ENCODE data around the gene UBE3A. TPM values are rescaled to one million over a fixed set of nuclear protein-coding genes. Genes with fewer than 3 reads are reported as not detected.

Gene UBE3A
- total RNA-seq, 2 experiments from 2014 or later: 124 to 126 TPM

GRCh38 chr15:25366058-25366457 is 72.8 kb downstream of the UBE3A start:
- TF ChIP-seq, protein P1, sequence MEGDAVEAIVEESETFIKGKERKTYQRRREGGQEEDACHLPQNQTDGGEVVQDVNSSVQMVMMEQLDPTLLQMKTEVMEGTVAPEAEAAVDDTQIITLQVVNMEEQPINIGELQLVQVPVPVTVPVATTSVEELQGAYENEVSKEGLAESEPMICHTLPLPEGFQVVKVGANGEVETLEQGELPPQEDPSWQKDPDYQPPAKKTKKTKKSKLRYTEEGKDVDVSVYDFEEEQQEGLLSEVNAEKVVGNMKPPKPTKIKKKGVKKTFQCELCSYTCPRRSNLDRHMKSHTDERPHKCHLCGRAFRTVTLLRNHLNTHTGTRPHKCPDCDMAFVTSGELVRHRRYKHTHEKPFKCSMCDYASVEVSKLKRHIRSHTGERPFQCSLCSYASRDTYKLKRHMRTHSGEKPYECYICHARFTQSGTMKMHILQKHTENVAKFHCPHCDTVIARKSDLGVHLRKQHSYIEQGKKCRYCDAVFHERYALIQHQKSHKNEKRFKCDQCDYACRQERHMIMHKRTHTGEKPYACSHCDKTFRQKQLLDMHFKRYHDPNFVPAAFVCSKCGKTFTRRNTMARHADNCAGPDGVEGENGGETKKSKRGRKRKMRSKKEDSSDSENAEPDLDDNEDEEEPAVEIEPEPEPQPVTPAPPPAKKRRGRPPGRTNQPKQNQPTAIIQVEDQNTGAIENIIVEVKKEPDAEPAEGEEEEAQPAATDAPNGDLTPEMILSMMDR (IDR thresholded peaks at IDR 0.05): no peak
- POLR2A ChIA-PET: interaction anchor here (1.0 kb wide), 1 partner anchor 11 kb away, joined by 3 read pairs; no protein-coding TSS in a partner anchor
- intact Hi-C loops (cut with DNase I, micrococcal nuclease): no loop called here

DNA sequence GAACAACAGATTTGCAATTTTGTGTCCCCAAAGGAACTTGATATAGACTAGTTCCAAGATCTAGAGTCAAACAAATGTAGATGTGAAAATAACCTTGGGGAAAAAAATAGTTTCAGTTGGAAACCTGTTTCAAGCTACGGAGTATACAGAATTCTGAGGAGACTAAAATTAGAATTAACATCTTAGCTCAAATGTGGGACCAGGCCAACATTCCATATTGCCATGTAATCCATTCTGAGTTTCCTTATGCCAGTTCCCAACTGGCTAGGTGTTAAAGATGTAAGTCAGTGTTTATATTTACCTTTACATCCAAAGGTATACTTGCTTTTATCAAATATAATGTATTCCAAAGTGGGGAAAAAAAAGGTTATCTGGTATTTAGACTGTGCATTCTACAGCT is 76.3 kb downstream of the UBE3A start:
- Histone ChIP-seq H3K27ac (ENCODE audit: low read depth in 1 of 2, low read length in 2 of 2) (no peak overlapping the region), H3K4me1 (ENCODE audit: insufficient read depth, low read length) (no peaks in the 10 kb centered on the region), H3K36me3 (ENCODE audit: insufficient read depth, low read length) (peaks cover 10% of the 10 kb centered on the region), H3K9me3 (ENCODE audit: control insufficient read depth in 1 of 2, insufficient read depth in 1 of 2, low read length in 2 of 2) (peaks cover 0 to 3% of the 10 kb centered on the region in 2 experiments), H3K27me3 (ENCODE audit: control insufficient read depth in 1 of 2, insufficient read depth in 2 of 2, low read length in 2 of 2) (no peaks in the 10 kb centered on the region), H3K4me3 (ENCODE audit: low read length) (no peak overlapping the region)
- H3K9me3 Mint-ChIP-seq: no peaks in the 10 kb centered on the region
- peaks cover 29% of the 10 kb centered on the region for H3K4me1 Mint-ChIP-seq (ENCODE audit: low read depth)
- no peaks in the 10 kb centered on the region for H3K27me3 Mint-ChIP-seq
- intact Hi-C loops (cut with DNase I, micrococcal nuclease): no loop called here
- H3K4me3 Mint-ChIP-seq: no peak overlapping the region
- no peak for DNase-seq
- no peak overlapping the region for H3K27ac Mint-ChIP-seq
- TF ChIP-seq, protein P1 (IDR thresholded peaks at IDR 0.05): no peak
- no peak for ATAC-seq (ENCODE audit: poor library complexity)
- peaks cover 83% of the 10 kb centered on the region for H3K36me3 Mint-ChIP-seq (ENCODE audit: low read depth)
- ChIA-PET POLR2A (no interaction called here), CTCF (interaction anchor here (0.5 to 1.0 kb wide), 3 partner anchors 9 to 232 kb away, joined by 3 to 5 read pairs (median 3); partner anchors contain the start of gene UBE3A)

More at GRCh38 chr15:25366058-25366457, 72.8 kb downstream of the UBE3A start:
- Histone ChIP-seq H3K36me3 (ENCODE audit: insufficient read depth, low read length) (peaks cover 15% of the 10 kb centered on the region), H3K4me3 (ENCODE audit: low read length) (no peak overlapping the region), H3K4me1 (ENCODE audit: insufficient read depth, low read length) (no peaks in the 10 kb centered on the region), H3K9me3 (ENCODE audit: control insufficient read depth in 1 of 2, insufficient read depth in 1 of 2, low read length in 2 of 2) (peaks cover 0 to 3% of the 10 kb centered on the region in 2 experiments), H3K27me3 (ENCODE audit: control insufficient read depth in 1 of 2, insufficient read depth in 2 of 2, low read length in 2 of 2) (no peaks in the 10 kb centered on the region), H3K27ac (ENCODE audit: low read depth in 1 of 2, low read length in 2 of 2) (no peak overlapping the region)
- Mint-ChIP-seq H3K4me1 (ENCODE audit: low read depth) (peaks cover 43% of the 10 kb centered on the region), H3K36me3 (ENCODE audit: low read depth) (peaks cover 82% of the 10 kb centered on the region), H3K27me3 (no peaks in the 10 kb centered on the region), H3K9me3 (no peaks in the 10 kb centered on the region), H3K27ac (no peak overlapping the region), H3K4me3 (no peak overlapping the region)
- DNase-seq (no peak), ATAC-seq (ENCODE audit: poor library complexity) (no peak)
- CTCF ChIA-PET: interaction anchor here (1.0 kb wide), 1 partner anchor 9 kb away, joined by 3 read pairs; no protein-coding TSS in a partner anchor

DNA sequence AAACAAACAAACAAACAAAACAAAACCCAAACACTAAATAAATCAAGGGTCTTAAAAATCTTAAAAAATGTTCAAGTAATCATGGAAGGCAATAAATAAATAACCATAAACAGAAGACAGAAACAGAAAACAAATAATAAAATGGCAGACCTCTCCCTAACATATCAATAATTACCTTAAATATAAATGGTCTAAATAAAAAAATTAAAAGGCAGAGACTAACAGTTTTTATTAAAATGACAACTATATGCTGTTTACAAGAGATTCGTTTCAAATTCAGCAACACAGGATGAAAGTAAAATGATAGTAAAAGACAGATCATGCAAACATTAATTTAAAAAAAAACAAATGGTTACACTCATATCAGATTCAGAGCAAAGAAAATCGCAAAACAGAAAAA is 91.1 kb downstream of the UBE3A start:
- ChIA-PET POLR2A (no interaction called here), CTCF (no interaction called here)
- H3K9me3 ChIP-seq (ENCODE audit: control insufficient read depth in 1 of 2, insufficient read depth in 1 of 2, low read length in 2 of 2): peaks cover 11 to 23% of the 10 kb centered on the region in 2 experiments
- H3K9me3 Mint-ChIP-seq: peaks cover 9% of the 10 kb centered on the region
- no peaks in the 10 kb centered on the region for H3K4me1 ChIP-seq (ENCODE audit: insufficient read depth, low read length)
- H3K4me3 ChIP-seq (ENCODE audit: low read length): no peak overlapping the region
- DNase-seq: no peak
- H3K4me3 Mint-ChIP-seq: no peak overlapping the region
- no peak overlapping the region for H3K27ac Mint-ChIP-seq
- H3K27ac ChIP-seq (ENCODE audit: low read depth in 1 of 2, low read length in 2 of 2): no peak overlapping the region
- ATAC-seq (ENCODE audit: poor library complexity): no peak
- peaks cover 17% of the 10 kb centered on the region for H3K36me3 ChIP-seq (ENCODE audit: insufficient read depth, low read length)
- TF ChIP-seq, protein P1 (IDR thresholded peaks at IDR 0.05): no peak
- H3K36me3 Mint-ChIP-seq (ENCODE audit: low read depth): peaks cover 97% of the 10 kb centered on the region
- H3K27me3 Mint-ChIP-seq: no peaks in the 10 kb centered on the region
- no peaks in the 10 kb centered on the region for H3K27me3 ChIP-seq (ENCODE audit: control insufficient read depth in 1 of 2, insufficient read depth in 2 of 2, low read length in 2 of 2)
- H3K4me1 Mint-ChIP-seq (ENCODE audit: low read depth): peaks cover 4% of the 10 kb centered on the region
- intact Hi-C loops (cut with DNase I, micrococcal nuclease): no loop called here

Measured in CD4-positive, alpha-beta T cell (primary cell).